ENCODE data around the gene LONRF2.

The LONRF2 gene

DNA sequence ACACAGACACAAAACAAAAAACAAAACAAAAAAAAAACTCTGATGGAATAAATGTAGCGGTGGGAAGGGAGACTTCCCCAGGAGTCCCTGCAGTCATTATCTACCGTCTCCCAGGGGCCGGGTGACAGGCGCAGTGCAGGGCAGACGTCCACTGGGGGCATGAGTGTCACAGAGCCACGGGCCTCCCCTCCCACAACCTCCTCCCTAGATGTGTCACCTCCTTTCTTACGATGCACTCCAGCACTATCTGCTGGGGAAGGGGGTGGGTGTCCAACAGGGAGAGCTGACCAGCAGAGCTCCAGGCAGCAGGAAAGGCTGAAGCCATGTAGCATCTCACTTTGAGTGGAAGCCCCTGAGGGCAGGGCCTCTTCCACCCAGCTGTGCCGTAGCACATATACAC is 84.5 kb downstream of the LONRF2 start:
- in situ Hi-C loops (cut with MboI; ENCODE audit: low sequenced_read_pairs): no loop called here

DNA sequence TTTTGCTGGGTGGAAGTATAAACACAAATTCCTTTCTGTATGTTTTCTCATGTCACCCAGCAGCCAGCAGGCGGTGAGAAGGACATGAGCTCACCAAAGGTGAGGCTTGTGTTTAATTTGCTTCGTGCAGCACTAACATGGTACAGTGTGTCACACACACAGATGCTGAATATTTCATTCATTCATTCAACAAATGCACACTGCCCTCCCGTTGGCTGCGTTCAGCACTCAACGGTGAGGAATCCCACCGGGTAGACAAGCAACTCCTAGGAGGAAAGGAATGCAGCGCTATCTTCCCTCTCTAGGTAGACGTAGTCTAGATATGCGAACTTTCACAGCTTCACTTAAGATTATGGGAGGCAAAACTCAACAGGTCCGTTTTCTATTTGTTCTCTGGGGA is 85.1 kb downstream of the LONRF2 start:
- in situ Hi-C loops (cut with MboI; ENCODE audit: low sequenced_read_pairs): no loop called here

DNA sequence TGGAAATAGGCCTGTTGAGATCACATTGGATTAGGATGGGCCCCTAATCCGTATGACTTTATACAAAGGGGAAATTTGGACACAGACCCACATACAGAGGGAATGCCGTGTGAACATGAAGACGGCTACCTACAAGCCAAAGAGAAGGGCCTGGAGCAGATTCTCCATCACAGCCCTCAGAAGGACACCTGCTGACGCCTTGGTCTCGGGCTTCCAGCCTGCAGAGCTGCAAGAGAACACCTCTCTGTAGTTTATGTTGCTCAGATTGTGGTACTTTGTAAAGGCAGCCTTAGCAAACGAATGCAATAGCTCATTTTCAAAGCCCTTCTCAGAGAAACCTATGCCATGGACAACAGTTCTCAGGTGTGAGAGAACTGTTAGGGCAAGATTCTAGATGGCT is 86.1 kb downstream of the LONRF2 start:
- in situ Hi-C loops (cut with MboI; ENCODE audit: low sequenced_read_pairs): no loop called here

DNA sequence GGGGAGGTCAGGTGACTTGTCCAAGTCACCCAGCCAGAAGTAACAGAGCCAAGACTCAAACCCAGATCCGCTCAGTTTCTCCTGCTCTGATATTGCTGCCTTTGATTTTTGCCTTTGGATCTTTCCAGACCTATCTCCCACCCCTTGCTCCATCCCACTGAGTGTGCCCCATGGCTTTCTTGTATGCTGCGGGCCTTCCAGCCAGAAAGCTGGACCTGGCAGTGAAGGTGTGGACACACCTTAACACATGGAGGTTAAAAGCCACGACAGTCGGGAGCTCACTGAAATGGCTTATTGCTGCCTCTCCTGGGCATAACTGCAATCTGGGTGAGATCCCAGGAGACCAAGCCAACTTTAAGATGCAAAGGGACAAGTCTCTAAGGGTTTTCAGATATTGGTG is 86.7 kb downstream of the LONRF2 start:
- in situ Hi-C loops (cut with MboI; ENCODE audit: low sequenced_read_pairs): no loop called here

DNA sequence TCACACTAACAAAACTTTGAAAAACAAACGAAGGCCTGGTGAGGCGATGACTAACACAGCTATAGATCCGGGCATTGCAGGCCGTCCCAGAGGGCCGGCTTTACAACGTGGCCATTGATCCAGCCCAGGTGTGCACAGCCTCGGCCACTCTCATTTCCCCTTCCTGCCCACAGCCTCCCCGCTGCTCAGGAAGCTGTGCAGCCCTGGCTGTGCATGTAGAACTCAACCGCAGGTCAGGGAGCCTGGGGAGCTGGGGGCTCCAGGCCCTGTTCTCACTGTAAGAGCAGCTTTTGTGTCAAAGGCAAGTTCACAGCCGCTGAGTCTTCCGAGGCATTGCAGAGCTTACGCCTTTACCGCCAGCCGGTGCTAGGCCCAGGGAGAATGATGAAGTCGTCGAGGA is 87.2 kb downstream of the LONRF2 start:
- in situ Hi-C loops (cut with MboI; ENCODE audit: low sequenced_read_pairs): no loop called here

DNA sequence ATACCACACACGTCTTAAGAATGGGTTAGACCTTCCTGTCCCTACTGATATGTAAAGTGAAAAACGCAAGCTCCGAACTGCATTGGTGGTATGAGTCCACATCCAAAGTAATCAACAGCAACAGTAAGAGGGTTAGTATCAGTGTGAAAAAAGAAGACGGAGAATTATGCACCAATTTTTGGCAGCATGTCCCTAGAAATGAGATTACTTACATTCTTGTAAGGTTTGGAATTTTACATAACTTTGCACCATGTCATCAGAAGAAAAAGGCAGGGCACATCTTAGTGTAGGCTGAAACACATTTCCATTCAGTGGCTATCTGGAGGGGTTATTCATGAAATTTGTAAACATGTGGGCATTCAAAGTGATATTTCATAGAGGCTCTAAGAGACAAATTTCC is 88.2 kb downstream of the LONRF2 start:
- in situ Hi-C loops (cut with MboI; ENCODE audit: low sequenced_read_pairs): no loop called here

DNA sequence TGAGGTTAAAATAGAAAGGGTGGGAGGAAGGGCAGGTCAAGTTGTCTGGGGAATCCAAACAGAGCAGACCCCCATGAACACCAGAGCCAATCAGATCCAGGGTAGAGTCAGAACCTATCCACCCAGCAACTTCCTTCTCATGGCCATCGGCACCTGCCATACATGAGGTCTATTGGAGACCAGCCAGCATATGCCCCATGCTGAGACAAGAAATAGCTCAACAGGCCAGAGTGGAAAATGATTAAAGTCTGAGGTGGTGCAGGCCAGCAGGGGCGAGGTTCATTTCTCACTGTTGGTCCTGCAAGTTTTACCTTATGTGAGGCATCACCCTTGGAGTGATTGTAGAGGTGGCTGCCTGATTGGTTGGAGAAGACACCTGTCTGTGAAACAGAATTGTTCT is 89.2 kb downstream of the LONRF2 start:
- in situ Hi-C loops (cut with MboI; ENCODE audit: low sequenced_read_pairs): no loop called here

DNA sequence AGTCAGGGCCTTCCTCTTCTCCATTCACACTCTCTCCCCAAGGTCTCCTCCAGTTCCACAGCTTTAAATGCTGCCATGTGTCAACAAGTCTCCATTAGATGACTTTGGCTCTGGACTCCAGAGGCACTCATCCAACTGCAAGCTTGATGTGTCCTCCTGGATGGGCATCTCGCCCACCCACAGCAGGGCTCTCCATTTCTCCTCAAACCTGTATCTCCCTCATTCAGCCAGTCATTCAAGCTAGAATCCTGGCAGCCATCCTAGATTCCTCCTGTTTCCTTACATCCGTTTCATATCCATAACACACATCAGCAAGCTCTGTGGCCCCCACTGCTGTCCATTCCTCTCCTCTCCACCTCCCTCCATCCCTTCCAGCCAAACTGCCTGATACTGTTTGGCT is 91.5 kb downstream of the LONRF2 start:
- in situ Hi-C loops (cut with MboI; ENCODE audit: low sequenced_read_pairs): no loop called here

DNA sequence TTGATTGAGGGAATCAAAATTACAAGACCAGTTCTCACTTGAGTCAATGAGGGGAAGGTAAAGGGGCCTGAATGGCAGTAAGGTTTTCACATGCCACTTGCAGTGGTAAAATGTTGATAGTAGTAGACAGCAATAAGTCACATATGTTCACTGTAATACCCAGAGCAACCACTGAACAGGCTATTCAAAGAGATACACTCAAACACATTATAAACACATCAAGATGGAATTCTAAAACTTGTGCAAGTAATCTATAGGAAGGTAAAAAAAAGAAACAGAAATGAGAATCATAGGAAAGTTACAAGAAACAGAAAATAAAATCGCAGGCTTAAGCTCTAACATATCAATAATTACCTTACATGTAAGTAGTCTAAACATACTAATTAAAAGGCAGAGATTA is 93.3 kb downstream of the LONRF2 start:
- in situ Hi-C loops (cut with MboI; ENCODE audit: low sequenced_read_pairs): no loop called here

DNA sequence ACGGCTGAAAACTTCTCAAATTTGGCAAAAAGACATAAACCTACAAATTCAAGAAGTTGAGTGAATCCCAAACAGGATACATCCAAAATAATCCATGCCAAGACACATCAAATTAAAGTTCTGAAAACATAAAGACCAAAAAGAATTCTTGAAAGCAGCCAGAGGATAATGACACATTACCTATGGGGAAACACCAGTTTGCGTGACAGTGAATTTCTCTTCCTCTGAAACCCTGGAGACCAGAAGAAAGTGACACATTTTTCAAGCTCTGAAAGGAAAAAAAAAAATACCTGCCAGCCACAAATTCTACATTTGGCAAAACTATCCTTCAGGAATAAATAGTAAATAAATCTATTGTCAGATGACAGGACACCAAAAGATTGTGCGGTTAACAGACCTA is 93.9 kb downstream of the LONRF2 start:
- in situ Hi-C loops (cut with MboI; ENCODE audit: low sequenced_read_pairs): no loop called here

DNA sequence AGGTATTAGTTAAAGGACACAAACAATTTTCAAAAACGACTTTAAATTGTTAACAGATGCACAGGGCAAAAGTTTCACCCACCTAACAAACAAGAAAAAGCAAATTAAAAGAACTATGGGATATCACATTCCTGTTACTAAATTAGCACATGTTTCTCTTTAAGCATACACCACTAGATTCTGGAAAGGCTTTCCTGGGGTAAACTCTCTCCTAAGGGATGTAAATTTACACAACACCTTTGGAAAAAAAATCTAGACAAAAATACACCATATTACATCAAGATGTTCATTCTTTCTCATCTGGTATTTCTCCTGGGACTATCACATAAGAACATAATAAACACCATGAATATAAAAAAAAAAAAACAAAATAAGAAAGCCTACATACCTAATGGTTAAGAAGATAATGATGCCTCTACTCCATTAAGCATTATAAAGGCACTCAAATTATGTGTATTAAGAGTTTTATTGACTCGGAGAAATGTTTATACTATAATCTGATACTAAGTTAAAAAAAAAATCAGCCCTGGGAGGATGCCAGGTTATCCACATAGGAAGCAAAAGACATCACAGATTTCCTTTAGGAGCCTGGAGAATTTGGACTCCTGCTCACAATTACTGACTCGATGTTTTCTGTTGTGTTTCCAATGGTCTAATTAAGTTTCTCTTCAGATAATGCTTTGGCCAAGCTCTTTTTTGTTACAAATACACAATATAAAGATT is 97.2 kb downstream of the LONRF2 start:
- in situ Hi-C loops (cut with MboI; ENCODE audit: low sequenced_read_pairs): no loop called here

DNA sequence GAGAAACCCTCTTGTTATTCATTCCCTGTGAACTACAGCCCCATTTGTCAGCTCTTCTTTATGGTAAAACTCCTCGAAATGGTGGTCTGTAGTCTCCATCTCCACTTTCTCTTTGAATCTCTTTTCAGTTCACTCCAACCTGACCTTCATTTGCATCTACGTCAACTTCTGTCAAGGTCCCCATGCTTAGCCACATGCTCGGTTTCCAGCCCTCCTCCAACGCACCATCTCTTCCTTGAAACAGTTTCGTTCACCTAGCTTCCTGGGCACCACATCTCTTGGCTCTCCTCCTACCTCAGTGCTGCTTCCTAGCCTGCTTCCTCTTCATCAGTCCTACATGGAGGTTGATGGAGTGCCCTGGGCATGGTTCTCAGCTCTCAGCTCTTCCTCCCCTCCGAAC is 98.8 kb downstream of the LONRF2 start:
- in situ Hi-C loops (cut with MboI; ENCODE audit: low sequenced_read_pairs): no loop called here
